SU-DHL-6 (cell line): ENCODE measurements around the gene CEP97.
"Not testable (repeated sequence)": the region's sequence is repeated elsewhere in the genome, so short reads cannot be mapped to it uniquely, and the experiment has no call there.

ENCODE experiments used
- H2AFZ ChIP-seq: fragments of 200-600 bp; sonication (generic); 2 replicates; pipeline ENCODE4 v1.6.1; 2014; ENCODE audit warnings: low read depth, mild to moderate bottlenecking, moderate library complexity, mixed read lengths, antibody characterized with exemption, low read length; ENCODE audit not compliant: severe bottlenecking
- H3F3A ChIP-seq: fragments of 200-600 bp; shearing (Covaris generic); 2 replicates; pipeline ENCODE4 v1.6.0; 2016; ENCODE audit warnings: antibody characterized with exemption, mild to moderate bottlenecking; ENCODE audit not compliant: insufficient read depth
- H3K27ac ChIP-seq: fragments of 200-600 bp; sonication (generic); 2 replicates; pipeline ENCODE4 v1.5.1; 2016; ENCODE audit warnings: low read depth, mild to moderate bottlenecking, low read length, moderate library complexity, mixed read lengths
- H3K27me3 ChIP-seq: fragments of 200-600 bp; sonication (generic), shearing (Covaris generic); 2 replicates; pipeline ENCODE4 v1.6.0; 2014; ENCODE audit warnings: mild to moderate bottlenecking, low read length
- H3K36me3 ChIP-seq: fragments of 200-600 bp; sonication (generic); 2 replicates; pipeline ENCODE4 v1.6.1; 2014; ENCODE audit warnings: mild to moderate bottlenecking, low read length, mixed read lengths
- H3K4me2 ChIP-seq: fragments of 300-600, 200-600 bp; shearing (Covaris generic), sonication (generic); 2 replicates; pipeline ENCODE4 v1.6.0; 2014; ENCODE audit warnings: low read length, low read depth, mild to moderate bottlenecking; ENCODE audit not compliant: poor library complexity, severe bottlenecking
- H3K4me3 ChIP-seq: fragments of 200-600 bp; sonication (generic); 2 replicates; pipeline ENCODE4 v1.5.1; 2014; ENCODE audit warnings: antibody characterized with exemption, low read length, mild to moderate bottlenecking, mixed read lengths; ENCODE audit not compliant: insufficient read depth, poor library complexity, severe bottlenecking
- H3K79me2 ChIP-seq: fragments of 200-600 bp; sonication (generic); 2 replicates; pipeline ENCODE4 v1.6.1; 2014; ENCODE audit warnings: mild to moderate bottlenecking, low read length, moderate library complexity; ENCODE audit not compliant: insufficient read depth
- H3K9ac ChIP-seq: fragments of 200-600 bp; sonication (generic); 2 replicates; pipeline ENCODE4 v1.7.0; 2014; ENCODE audit warnings: mild to moderate bottlenecking, low read length
- H3K9me2 ChIP-seq: fragments of 200-600 bp; sonication (generic); replicated peaks from 2 replicates; pipeline ENCODE4 v1.6.1; 2014; ENCODE audit warnings: low read length; ENCODE audit not compliant: insufficient read depth
- H3K9me3 ChIP-seq: fragments of 200-600 bp; sonication (generic); 2 replicates; pipeline ENCODE4 v1.6.1; 2014; ENCODE audit warnings: low read length, mixed read lengths; ENCODE audit not compliant: insufficient read depth
- H4K20me1 ChIP-seq: fragments of 200-600 bp; sonication (generic); 2 replicates; pipeline ENCODE4 v1.6.1; 2014; ENCODE audit warnings: low read depth, mild to moderate bottlenecking, antibody characterized with exemption, low read length, moderate library complexity, mixed read lengths
- CTCF ChIP-seq: fragments of 200-600 bp; sonication (generic); IDR thresholded peaks from one replicate; pipeline ENCODE4 v1.5.1; 2017; ENCODE audit warnings: antibody characterized with exemption, mild to moderate bottlenecking, low read length, moderate library complexity; ENCODE audit not compliant: insufficient read depth, poor library complexity, severe bottlenecking
- EZH2phosphoT487 ChIP-seq: fragments of 200-600 bp; sonication (generic), shearing (Covaris generic); conservative IDR thresholded peaks from 2 replicates; pipeline ENCODE4 v1.6.1; 2018; ENCODE audit warnings: mild to moderate bottlenecking, antibody characterized with exemption, low read length, moderate library complexity, mixed read lengths

Gene CEP97

GRCh38 chr3:101735833-101736232 lies 11.4 kb downstream of the CEP97 start:
- no peaks in the 10 kb centered on the region for H4K20me1 ChIP-seq
- H3K4me3 ChIP-seq = no peak overlapping the region
- no peaks in the 10 kb centered on the region for H3K27me3 ChIP-seq
- H3F3A ChIP-seq = no peaks in the 10 kb centered on the region
- H3K36me3 ChIP-seq = peaks cover 34% of the 10 kb centered on the region
- H3K4me2 ChIP-seq = no peak overlapping the region
- TF ChIP-seq CTCF (no peak), EZH2phosphoT487 (no peak)
- H3K9me3 ChIP-seq = no peaks in the 10 kb centered on the region
- no peak overlapping the region for H2AFZ ChIP-seq
- peaks cover 11% of the 10 kb centered on the region; the same call in 1 of the 2 replicates for H3K79me2 ChIP-seq
- H3K27ac ChIP-seq = no peak overlapping the region
- H3K9me2 ChIP-seq = no peaks in the 10 kb centered on the region
- no peak overlapping the region for H3K9ac ChIP-seq

GRCh38 chr3:101741914-101742313 lies 17.5 kb downstream of the CEP97 start:
- not testable (repeated sequence) for H3K36me3 ChIP-seq, H4K20me1 ChIP-seq, H3K27ac ChIP-seq, H3K4me3 ChIP-seq, H3K79me2 ChIP-seq, H2AFZ ChIP-seq, H3K9me2 ChIP-seq, H3K9ac ChIP-seq, H3K4me2 ChIP-seq, H3K27me3 ChIP-seq, H3K9me3 ChIP-seq, H3F3A ChIP-seq

- TF ChIP-seq EZH2phosphoT487 = no peak
- TF ChIP-seq CTCF = no peak
- no peak overlapping the region for H3K4me2 ChIP-seq
- no peaks in the 10 kb centered on the region for H3K9me3 ChIP-seq
- H3K9me2 ChIP-seq = no peaks in the 10 kb centered on the region
- H3K27me3 ChIP-seq = no peaks in the 10 kb centered on the region
- H2AFZ ChIP-seq = no peak overlapping the region
- H3K27ac ChIP-seq = no peak overlapping the region
- H3F3A ChIP-seq = no peaks in the 10 kb centered on the region
- H3K9ac ChIP-seq = no peak overlapping the region
- no peak overlapping the region for H3K4me3 ChIP-seq
- no peaks in the 10 kb centered on the region for H4K20me1 ChIP-seq
- H3K79me2 ChIP-seq = no peaks in the 10 kb centered on the region; the same call in 1 of the 2 replicates
- H3K36me3 ChIP-seq = peaks cover 15% of the 10 kb centered on the region
These were observed 20.4 kb downstream of the CEP97 start for GRCh38 chr3:101744811-101745210.

- H3F3A ChIP-seq, H2AFZ ChIP-seq, H3K9me2 ChIP-seq, H3K9ac ChIP-seq, H3K79me2 ChIP-seq, H3K4me3 ChIP-seq, H3K4me2 ChIP-seq, H4K20me1 ChIP-seq, H3K27me3 ChIP-seq, H3K27ac ChIP-seq, H3K9me3 ChIP-seq: not testable (repeated sequence)
- peaks cover 15% of the 10 kb centered on the region for H3K36me3 ChIP-seq
These were observed 21.5 kb downstream of the CEP97 start for GRCh38 chr3:101745934-101746333.

GRCh38 chr3:101753386-101754113 lies 29.1 kb downstream of the CEP97 start:
- H3K27me3 ChIP-seq, H3K9me2 ChIP-seq, H3K4me3 ChIP-seq, H3F3A ChIP-seq, H3K27ac ChIP-seq, H2AFZ ChIP-seq, H3K4me2 ChIP-seq, H3K9me3 ChIP-seq, H3K9ac ChIP-seq, H3K79me2 ChIP-seq, H4K20me1 ChIP-seq: not testable (repeated sequence)
- peaks cover 28% of the 10 kb centered on the region for H3K36me3 ChIP-seq
